ENCODE results near the gene CD52. TPM values are rescaled to one million over a fixed set of nuclear protein-coding genes. Genes with fewer than 3 reads are reported as not detected.
"Not testable (repeated sequence)": the region's sequence is repeated elsewhere in the genome, so short reads cannot be mapped to it uniquely, and the experiment has no call there.

CD52 gene
- polyA plus RNA-seq, 1 experiment: not detected

GRCh38 chr1:26290122-26290881 is 27.5 kb upstream of the CD52 start:
- no peaks in the 10 kb centered on the region for H3K27me3 ChIP-seq (ENCODE audit: control insufficient read depth, insufficient read depth, low read length)
- ChIA-PET CTCF (no interaction called here), POLR2A (no interaction called here)
- no peak overlapping the region for H3K4me3 ChIP-seq (ENCODE audit: low read depth, low read length)
- TF ChIP-seq CTCF (IDR thresholded peaks at IDR 0.05; ENCODE audit: low read depth, low read length): no peak
- H3K9me3 ChIP-seq (ENCODE audit: control insufficient read depth, insufficient read depth, low read length): no peaks in the 10 kb centered on the region; the same call in 1 of the 2 replicates
- DNase-seq (ENCODE audit: low read depth, low spot score): no peak
- no peak overlapping the region for H3K27ac ChIP-seq (ENCODE audit: low read depth, low read length)

- POLR2A ChIA-PET: no interaction called here
- Histone ChIP-seq H3K27me3 (ENCODE audit: control insufficient read depth, insufficient read depth, low read length) (no peaks in the 10 kb centered on the region), H3K27ac (ENCODE audit: low read depth, low read length) (no peak overlapping the region), H3K4me3 (ENCODE audit: low read depth, low read length) (no peak overlapping the region), H3K9me3 (ENCODE audit: control insufficient read depth, insufficient read depth, low read length) (no peaks in the 10 kb centered on the region)
- DNase-seq (ENCODE audit: low read depth, low spot score): no peak
- CTCF ChIA-PET: no interaction called here
- TF ChIP-seq CTCF (IDR thresholded peaks at IDR 0.05; ENCODE audit: low read depth, low read length): no peak
These were observed 26.9 kb upstream of the CD52 start for GRCh38 chr1:26290882-26291261.

- Histone ChIP-seq H3K4me3 (ENCODE audit: low read depth, low read length) (no peak overlapping the region), H3K9me3 (ENCODE audit: control insufficient read depth, insufficient read depth, low read length) (no peaks in the 10 kb centered on the region), H3K27me3 (ENCODE audit: control insufficient read depth, insufficient read depth, low read length) (no peaks in the 10 kb centered on the region), H3K27ac (ENCODE audit: low read depth, low read length) (no peak overlapping the region)
- CTCF ChIA-PET: no interaction called here
- POLR2A ChIA-PET: no interaction called here
- no peak for TF ChIP-seq CTCF (IDR thresholded peaks at IDR 0.05; ENCODE audit: low read depth, low read length)
- no peak for DNase-seq (ENCODE audit: low read depth, low spot score)
These were observed 26.3 kb upstream of the CD52 start for GRCh38 chr1:26291433-26291832.

- no peak for DNase-seq (ENCODE audit: low read depth, low spot score)
- ChIA-PET CTCF (interaction anchor here (1.6 to 1.7 kb wide), 2 partner anchors 30 to 58 kb away, joined by 3 to 5 read pairs; partner anchors contain the start of gene CEP85), POLR2A (no interaction called here)
- H3K9me3 ChIP-seq (ENCODE audit: control insufficient read depth, insufficient read depth, low read length): no peaks in the 10 kb centered on the region
- H3K4me3 ChIP-seq (ENCODE audit: low read depth, low read length): no peak overlapping the region
- no peak for TF ChIP-seq CTCF (IDR thresholded peaks at IDR 0.05; ENCODE audit: low read depth, low read length)
- no peaks in the 10 kb centered on the region for H3K27me3 ChIP-seq (ENCODE audit: control insufficient read depth, insufficient read depth, low read length)
- H3K27ac ChIP-seq (ENCODE audit: low read depth, low read length): no peak overlapping the region
These were observed 25.8 kb upstream of the CD52 start for GRCh38 chr1:26291939-26292338.

- H3K9me3 ChIP-seq (ENCODE audit: control insufficient read depth, insufficient read depth, low read length); H3K27ac ChIP-seq (ENCODE audit: low read depth, low read length); H3K27me3 ChIP-seq (ENCODE audit: control insufficient read depth, insufficient read depth, low read length); DNase-seq (ENCODE audit: low read depth, low spot score); H3K4me3 ChIP-seq (ENCODE audit: low read depth, low read length); POLR2A ChIA-PET: not testable (repeated sequence)
- CTCF ChIA-PET: interaction anchor here (1.6 to 1.7 kb wide), 2 partner anchors 29 to 59 kb away, joined by 3 to 5 read pairs; partner anchors contain the start of gene CEP85
These were observed 25.0 kb upstream of the CD52 start for GRCh38 chr1:26292735-26293134.

Measured in AG04450 (cell line).